GM10847 (cell line): ENCODE data around the gene ASAP3.

Experiments
- POLR2A ChIP-seq: IDR thresholded peaks from 2 replicates; pipeline ENCODE4 v1.6.1; 2011; ENCODE audit not compliant: insufficient read length; ENCODE audit errors: extremely low read depth

The ASAP3 gene

DNA sequence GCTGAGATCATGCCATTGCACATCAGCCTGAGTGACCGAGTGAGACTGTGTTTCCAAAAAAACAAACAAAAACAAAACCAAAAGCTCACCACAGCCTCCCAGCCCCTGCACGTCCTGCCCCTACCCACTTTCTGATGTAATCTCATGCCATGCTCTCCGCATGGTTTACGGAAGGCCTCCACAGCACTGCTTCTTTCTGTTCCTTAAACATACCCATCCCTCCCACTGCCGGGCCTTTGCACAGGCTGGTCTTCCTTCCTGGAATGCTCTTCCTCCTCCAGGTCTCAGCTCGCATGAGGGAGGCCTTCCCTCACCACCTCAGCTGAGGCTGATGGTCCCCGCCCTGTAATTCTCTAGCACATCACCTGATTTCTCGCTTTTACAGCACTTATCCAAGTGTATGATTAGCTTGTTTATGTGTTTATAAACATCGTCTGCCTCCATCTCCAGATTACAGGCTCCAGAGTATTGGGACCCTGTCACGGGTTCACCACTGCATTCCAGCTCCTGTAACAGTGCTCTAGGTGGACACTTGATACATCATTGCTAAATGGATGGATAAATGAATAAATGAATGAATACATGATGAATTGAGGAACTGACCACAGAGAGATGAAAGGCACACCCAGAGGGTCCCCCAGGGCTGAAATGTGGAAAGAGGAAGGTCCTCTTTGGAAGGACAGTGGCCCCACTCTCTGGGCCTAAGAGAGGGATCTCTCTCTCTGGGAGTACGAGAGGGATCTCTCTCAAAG lies 81.5 kb downstream of the ASAP3 start:
- no peak for TF ChIP-seq POLR2A

DNA sequence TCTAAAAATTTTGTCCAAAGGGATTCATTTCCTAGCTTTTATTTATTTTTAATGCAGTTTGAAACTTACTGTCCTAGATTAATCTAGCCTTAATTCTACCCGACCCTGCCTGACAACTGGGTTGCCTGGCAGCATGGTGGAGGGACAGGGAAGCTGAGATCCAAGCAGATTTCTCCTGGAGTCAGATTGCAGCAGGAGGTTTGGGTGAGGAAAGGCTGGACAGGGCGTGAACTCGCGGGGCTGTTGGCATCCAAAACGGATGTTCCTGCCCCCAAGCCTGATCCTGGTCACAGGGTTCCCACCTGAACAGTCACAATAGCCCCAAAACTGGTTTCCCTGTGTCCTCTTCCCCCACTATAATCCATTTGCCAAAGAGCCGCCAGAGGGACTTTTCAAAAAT lies 82.7 kb downstream of the ASAP3 start:
- TF ChIP-seq POLR2A, result no peak

DNA sequence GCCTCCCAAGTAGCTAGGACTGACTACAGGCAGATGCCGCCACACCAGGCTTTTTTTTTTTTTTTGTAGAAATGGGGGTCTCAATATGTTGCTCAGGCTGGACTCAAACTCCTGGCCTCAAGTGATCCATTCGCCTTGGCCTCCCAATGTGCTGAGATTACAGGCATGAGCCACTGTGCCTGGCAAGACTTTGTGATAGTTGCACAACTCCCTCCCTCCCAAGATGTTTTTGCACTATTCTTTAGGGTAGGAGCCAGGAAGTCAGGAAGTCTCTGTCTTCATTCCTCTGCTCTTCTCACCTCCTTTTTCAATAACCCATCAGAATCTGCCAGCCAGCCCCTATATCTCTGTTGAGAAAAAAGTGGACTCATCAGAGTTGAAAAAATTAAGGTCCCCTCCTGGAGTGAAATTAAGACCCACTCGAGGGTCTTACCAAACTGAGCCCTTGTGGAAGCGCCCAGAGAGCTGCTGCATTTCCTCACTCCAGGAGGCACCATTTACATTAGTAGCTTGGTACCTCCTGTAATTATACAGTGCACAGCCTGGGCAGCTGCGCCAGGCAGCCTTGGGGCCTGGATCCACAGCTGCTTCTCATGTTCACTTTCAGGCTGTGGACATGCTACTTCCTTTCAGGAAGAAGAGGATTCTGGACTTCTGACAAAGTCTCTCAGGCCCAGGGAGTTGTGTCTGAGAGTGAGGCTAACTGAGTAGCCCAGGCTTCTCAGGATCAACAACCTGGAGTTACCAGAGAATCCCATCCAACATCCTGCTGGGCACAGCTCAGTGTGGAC lies 83.5 kb downstream of the ASAP3 start:
- TF ChIP-seq POLR2A, result no peak

DNA sequence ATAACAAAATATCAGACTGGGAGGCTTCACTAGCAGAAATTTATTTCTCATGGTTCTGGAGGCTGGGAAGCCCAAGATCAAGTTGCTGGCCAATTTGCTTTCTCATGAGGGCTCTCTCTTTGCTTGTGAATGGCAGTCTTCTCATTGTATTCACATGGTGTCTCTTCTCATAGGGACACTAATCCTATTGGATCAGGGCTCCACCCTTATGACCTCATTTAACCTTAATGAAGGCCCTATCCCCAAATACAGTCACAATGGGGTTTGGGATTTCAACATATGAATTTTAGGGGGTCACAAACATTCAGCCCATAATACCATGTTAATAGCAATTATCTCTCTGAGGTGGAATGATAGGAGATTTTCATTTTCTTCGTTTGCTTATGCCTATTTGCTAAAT lies 84.8 kb downstream of the ASAP3 start:
- TF ChIP-seq POLR2A, result no peak

DNA sequence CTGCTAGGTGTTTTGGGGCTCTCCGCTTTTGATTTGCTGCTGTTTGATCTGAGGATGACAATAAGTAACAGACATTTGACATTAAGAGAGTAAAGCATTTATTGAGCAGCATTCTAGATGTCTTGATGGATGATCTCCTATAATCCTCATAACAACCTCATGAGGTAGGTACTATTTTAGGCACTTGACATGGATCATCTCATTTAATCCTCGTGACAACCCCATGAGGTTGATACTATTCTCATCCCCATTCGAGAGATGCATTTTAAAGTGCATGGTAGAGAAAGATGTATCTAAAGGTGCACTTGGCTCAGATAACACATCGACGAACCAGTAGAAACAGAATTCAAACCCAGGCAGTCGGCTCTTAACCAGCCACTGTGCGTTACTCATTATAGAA lies 86.1 kb downstream of the ASAP3 start:
- no peak for TF ChIP-seq POLR2A

DNA sequence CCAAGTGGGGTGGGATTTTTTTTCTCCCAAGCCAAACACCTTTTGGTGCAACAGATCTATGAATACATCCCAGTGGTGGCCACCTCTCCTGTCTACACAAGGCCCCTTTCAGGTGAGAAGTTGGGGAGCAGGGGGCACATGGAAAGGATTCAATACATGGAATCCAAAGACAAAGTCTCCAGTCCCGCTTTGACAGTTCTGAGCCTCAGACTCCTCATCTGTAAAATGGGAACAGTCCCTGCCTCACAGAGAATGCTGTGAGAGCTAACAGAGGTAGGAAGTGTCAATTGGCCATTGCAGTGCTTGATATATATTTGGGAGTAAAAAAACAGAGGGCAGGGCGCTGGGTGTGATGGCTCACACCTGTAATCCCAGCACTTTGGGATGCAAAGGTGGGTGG lies 87.6 kb downstream of the ASAP3 start:
- no peak for TF ChIP-seq POLR2A

DNA sequence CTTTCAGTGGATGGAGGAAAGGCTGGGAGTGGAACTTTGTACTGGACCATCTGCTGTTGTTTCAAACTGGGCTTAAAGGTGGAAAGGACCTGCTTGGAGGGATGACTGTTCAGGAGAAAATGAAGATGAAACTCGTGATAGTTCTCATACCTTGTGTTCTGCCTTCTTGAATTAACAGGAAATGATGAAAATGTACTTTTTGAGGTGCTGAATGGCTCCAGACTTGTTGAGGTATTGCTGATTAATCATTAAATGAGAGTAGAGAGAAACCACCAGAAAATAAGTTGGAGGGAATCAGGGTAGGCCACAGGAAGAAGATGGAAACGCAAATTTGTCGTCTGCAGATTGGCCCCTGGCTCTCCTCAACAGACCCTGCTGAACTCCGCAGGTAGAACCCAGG lies 88.1 kb downstream of the ASAP3 start:
- no peak for TF ChIP-seq POLR2A

DNA sequence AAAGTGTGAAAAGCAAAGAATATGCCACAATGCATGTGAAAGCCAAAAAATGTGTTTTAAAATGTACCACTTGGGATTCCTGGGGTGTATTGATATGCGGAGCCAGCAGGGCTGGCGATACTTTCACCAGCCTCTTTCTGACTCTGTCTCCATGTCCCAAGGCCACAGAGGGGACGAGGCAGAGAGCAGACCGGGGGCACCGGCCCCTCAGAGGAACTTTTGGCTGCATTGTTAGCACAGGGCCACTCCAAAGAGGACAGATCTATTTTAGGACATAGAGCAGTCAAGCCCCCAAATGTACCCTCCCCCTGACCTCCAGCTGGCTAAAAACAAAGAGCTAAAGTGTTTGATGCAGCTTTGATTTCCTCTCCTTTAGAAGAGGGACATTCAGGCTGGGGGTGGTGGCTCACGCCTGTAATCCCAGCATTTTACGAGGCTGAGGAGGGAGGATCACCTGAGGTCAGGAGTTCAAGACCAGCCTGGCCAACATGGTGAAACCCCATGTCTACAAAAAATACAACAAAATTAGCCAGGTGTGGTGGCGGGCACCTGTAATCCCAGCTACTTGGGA lies 88.7 kb downstream of the ASAP3 start:
- no peak for TF ChIP-seq POLR2A

DNA sequence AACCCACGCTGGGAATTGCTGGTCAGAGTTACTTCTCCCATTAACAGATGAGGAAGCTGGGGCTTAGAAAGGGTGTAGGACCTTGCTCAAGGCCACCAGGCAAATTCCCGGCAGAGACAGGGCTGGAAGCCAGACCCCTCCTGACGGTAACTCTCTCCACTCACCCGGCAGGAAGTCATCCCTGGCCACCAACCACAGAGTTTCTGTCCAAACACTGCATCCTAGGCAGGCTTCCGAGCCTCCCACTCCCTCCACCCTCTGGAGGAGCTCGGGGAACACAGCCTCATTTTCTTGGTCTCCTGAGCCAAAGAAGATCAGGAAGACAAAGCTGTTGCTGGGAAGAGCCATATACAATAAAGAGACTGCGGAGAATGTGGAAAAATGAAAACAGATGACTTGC lies 89.3 kb downstream of the ASAP3 start:
- no peak for TF ChIP-seq POLR2A

DNA sequence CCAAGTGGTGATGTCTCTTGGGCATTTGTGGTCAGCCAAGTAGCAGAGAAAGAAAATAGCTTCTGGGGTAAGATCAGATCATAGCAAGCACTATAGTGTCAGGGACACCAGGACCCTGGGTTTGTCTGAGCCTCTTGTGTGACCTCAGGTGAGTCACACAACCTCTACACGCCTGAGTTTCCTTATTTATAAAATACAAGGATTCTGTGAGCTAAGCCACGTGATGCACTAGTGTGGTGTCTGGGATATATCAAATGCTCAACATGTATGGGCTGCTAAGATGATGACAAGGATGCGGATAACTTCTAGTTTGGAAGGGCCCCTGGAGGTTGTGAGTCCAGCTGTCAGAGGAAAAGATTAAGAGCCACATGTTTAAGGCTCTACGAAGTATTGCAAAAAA lies 89.8 kb downstream of the ASAP3 start:
- no peak for TF ChIP-seq POLR2A

DNA sequence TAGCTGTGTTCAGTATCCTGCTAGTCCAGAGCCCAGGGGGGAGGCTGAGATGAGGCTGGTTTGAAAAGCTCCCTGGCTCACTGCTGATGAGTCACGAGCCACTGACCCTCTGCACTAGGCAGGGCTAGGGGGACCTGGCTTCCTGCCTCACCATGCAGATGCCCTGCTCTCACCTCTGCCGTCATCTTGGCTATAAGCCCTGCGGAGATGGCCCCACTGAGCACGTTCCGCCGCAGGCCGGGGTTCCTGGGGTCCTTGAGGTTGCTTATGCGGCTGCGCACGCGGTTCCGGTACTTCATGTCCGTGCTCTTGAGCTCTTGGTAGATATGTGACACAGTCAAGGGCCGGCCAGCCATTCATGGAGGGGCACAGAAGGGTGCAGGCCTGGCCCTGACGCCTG lies 90.3 kb downstream of the ASAP3 start:
- TF ChIP-seq POLR2A, result no peak

DNA sequence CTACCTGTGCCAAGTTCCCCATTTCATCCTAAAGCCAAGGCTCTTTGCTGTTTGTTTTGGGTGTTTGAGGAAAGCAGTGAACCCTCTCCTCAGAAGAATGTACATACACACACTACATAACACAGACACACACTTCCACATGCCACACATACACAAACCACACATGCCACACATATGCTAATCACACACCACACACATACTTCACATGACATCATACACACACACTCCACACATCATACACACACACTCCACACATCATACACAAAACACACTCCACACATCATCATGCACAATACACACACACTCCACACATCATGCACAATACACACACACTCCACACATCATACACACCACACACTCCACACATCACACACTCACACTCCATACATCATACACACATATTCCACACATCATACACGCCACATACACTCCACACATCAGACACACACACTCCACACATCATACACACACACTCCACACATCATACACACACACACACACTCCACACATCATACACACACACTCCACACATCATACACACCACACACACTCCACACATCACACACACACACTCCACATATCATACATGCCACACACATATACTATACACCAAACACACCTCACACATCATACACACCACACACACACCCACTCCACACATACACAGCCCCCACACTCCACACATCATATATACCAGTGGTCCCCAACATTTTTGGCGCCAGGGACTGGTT lies 91.7 kb downstream of the ASAP3 start:
- no peak for TF ChIP-seq POLR2A

DNA sequence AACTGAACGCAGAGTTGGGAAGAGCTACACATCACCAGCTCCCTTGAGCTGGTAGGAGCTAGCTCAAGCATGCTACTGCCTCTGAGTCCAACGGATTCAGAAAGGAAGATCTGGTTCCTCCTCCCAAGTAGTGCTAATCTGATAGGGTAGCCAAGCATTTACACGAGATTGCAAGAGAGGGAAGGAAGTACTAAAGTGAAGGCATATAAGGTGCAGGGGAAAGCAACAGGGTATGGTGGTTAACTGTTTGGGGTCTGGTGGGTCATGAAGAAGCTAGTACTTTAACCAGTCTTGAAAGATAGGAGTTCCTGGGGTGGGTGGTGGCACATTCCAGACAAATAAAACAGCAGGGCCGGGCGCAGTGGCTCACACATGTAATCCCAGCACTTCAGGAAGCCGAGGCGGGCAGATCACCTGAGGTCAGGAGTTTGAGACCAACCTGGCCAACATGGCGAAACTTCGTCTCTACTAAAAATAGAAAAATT lies 94.1 kb downstream of the ASAP3 start:
- TF ChIP-seq POLR2A, result no peak

DNA sequence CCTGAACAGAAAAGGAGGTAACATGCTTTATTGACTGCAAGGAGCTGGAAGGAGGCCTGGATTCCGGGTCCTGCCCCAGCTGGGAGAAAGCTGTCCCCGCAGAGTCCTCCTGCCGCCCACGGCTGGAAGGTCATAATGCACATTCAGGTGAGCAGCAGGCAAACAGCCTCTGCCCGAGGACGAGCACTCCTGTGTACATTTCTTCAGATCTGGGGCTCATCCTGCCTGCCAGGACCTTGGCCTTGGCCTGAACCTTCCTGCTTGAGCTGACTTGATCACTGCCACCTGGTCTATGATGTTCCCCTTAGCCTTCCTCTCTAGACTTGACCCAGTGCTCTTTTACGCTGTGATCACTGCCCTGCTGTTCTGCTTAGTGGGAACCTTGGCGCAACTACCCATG lies 96.5 kb downstream of the ASAP3 start:
- no peak for TF ChIP-seq POLR2A

DNA sequence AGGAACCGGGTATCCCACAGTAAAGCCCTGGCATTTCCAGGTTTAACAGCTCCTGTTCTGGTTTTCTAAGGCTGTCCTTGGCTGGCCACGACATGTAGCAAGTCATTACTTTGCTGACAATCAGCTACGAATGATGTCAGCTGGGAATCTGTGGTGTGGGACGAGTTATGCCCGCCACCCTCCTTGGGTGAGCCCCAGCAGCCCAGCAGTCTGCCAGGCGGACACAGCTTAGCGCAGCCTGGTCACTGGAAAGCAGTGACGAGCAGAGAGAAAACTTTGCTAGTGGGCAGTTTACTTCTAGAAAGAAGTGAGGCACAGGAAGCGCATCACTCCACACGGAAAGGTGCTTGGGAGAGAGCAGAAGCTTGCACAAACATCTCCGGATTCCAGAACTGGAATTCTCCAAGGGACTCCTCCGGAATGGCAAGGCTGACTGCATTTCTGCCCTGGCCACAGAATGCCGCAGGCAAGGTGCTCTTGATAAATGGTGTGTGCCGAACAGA lies 98.8 kb downstream of the ASAP3 start:
- no peak for TF ChIP-seq POLR2A
